Memory B cell (primary cell): ENCODE data around the gene FURIN.
"Not testable (repeated sequence)": the region's sequence is repeated elsewhere in the genome, so short reads cannot be mapped to it uniquely, and the experiment has no call there.

Experiments used
- ATAC-seq: fragments of 150-1000 bp; cut with Tn5 transposase; 2 replicates; pipeline ENCODE4 v1.10.0; 2021; ENCODE audit warnings: low read depth, mild to moderate bottlenecking, moderate library complexity
- DNase-seq, 2 donors: peaks; one replicate each; pipeline ENCODE4 v3.0.0; 2022; ENCODE audit warnings: low spot score in 2 of 2
- H3K27ac Mint-ChIP-seq: one replicate; pipeline ENCODE4 v1.8.0; 2022; ENCODE audit warnings: mild to moderate bottlenecking, moderate library complexity, mixed read lengths
- H3K27me3 Mint-ChIP-seq: one replicate; pipeline ENCODE4 v1.8.0; 2022; ENCODE audit warnings: mixed read lengths
- H3K36me3 Mint-ChIP-seq: one replicate; pipeline ENCODE4 v1.8.0; 2022; ENCODE audit warnings: mild to moderate bottlenecking, mixed read lengths
- H3K4me1 Mint-ChIP-seq: one replicate; pipeline ENCODE4 v1.8.0; 2022; ENCODE audit warnings: mixed read lengths
- H3K4me3 Mint-ChIP-seq: one replicate; pipeline ENCODE4 v1.8.0; 2022; ENCODE audit warnings: mild to moderate bottlenecking, moderate library complexity, mixed read lengths
- H3K9me3 Mint-ChIP-seq: one replicate; pipeline ENCODE4 v1.8.0; 2022; ENCODE audit warnings: mixed read lengths

FURIN gene

DNA sequence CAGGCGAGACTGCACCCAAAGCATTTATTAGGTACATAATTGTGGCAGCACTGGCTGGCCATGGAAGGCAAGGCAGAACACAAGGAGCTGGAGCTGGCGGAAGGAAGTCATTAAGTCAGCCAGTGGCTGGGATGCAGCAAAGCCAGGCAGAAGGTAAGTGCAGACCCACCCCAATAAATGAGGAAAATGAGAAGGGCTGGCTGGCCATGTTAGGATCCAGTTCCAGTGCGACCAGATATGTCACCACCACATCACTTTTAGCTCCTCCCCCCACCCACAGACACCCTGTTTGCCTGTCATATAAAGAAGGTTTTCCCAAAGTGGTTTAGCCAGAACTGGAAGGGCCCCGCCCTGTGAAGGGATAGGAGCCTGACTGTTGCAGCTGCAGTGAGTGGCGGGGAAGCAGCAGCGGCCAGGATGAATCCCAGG is at the start of gene FURIN:
Gene FURIN, plus strand, starts transcription at position 328 of the 429 bp plus-strand sequence. CDS start 7,153 bp downstream, outside the sequence.
- H3K4me3 Mint-ChIP-seq = no peak within 1 kb of the TSS
- no peaks in the 10 kb centered on the region for H3K27me3 Mint-ChIP-seq
- DNase-seq (no peak), ATAC-seq (no peak)
- peak within 1 kb of the TSS; percentile 86 for H3K27ac Mint-ChIP-seq
- H3K4me1 Mint-ChIP-seq = peaks cover 34% of the 10 kb centered on the region
- H3K36me3 Mint-ChIP-seq = no peaks in the 10 kb centered on the region
- H3K9me3 Mint-ChIP-seq = no peaks in the 10 kb centered on the region

DNA sequence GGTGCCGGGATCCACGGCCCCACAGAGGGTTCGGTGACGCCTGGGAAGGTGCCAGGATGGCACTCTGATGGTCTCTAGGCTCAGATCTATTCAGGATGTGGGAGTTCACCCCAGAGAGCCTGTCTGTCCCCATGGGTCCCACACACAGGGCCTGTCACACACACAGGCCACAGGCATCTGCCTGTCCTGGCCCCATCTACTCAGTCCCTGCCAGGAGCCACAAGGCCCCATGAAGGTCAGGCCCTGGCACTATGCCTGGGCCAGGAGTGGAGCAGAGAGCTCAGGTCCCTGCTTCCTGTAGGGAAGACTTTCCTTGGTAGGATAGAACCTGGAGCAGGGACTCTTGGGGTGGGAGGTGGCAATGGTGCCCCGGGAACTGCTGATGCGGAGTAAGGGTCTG is 49.0 kb upstream of the FURIN start:
- DNase-seq (no peak), ATAC-seq (no peak)
- H3K27me3 Mint-ChIP-seq = no peaks in the 10 kb centered on the region
- no peaks in the 10 kb centered on the region for H3K9me3 Mint-ChIP-seq
- H3K36me3 Mint-ChIP-seq = peaks cover 3% of the 10 kb centered on the region
- no peak overlapping the region for H3K27ac Mint-ChIP-seq
- H3K4me1 Mint-ChIP-seq = peaks cover 22% of the 10 kb centered on the region
- H3K4me3 Mint-ChIP-seq = no peak overlapping the region

DNA sequence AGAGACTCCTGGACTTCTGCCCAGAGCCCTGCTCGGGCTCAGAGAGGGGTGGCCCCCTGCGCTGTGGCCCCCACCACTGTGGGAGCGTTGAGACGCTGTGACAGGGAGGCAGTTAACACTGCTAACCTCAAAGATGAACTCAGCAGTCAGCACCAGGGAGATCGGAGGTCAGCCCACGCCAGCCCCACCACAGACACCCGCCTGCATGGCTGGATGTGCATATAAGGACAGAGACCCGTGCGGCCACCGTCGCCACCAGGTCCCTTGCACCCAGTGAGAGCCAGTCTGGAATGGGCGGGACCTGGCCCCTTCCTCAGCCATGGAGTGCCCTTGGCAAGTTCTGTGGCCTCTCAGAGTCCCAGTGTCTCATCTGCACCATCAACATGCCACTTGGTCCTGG is 48.5 kb upstream of the FURIN start:
- Mint-ChIP-seq H3K4me1 (peaks cover 21% of the 10 kb centered on the region), H3K27ac (no peak overlapping the region), H3K9me3 (no peaks in the 10 kb centered on the region), H3K4me3 (no peak overlapping the region), H3K36me3 (peaks cover 2% of the 10 kb centered on the region), H3K27me3 (no peaks in the 10 kb centered on the region)
- DNase-seq = no peak
- no peak for ATAC-seq

DNA sequence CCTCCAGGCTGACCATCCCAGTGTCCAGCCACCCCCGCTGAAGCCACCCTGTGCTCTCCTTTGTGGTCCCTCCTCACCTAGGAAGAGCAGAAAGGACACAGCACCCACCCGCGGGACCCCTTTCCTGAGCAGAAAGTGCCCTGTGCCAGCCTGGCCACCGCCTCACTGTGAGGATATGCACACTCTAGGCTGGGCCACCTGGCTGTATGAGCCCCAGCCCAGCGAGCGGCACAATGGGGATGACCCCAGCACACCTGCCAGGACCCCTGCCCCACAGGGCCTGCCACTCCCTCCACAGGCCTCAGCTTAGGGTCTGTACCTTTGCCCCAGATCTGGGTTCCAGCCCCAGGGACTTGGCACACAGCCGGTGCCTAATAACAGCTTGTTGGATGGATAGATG is 47.9 kb upstream of the FURIN start:
- H3K9me3 Mint-ChIP-seq = no peaks in the 10 kb centered on the region
- DNase-seq = no peak
- H3K27ac Mint-ChIP-seq = no peak overlapping the region
- no peaks in the 10 kb centered on the region for H3K36me3 Mint-ChIP-seq
- no peaks in the 10 kb centered on the region for H3K27me3 Mint-ChIP-seq
- peaks cover 19% of the 10 kb centered on the region for H3K4me1 Mint-ChIP-seq
- no peak for ATAC-seq
- H3K4me3 Mint-ChIP-seq = no peak overlapping the region

- ATAC-seq (no peak), DNase-seq (no peak)
- H3K9me3 Mint-ChIP-seq = no peaks in the 10 kb centered on the region
- no peaks in the 10 kb centered on the region for H3K27me3 Mint-ChIP-seq
- no peak overlapping the region for H3K27ac Mint-ChIP-seq
- no peak overlapping the region for H3K4me3 Mint-ChIP-seq
- peaks cover 19% of the 10 kb centered on the region for H3K4me1 Mint-ChIP-seq
- H3K36me3 Mint-ChIP-seq = no peaks in the 10 kb centered on the region
Observed at GRCh38 chr15:90822204-90822955, 46.0 kb upstream of the FURIN start.

DNA sequence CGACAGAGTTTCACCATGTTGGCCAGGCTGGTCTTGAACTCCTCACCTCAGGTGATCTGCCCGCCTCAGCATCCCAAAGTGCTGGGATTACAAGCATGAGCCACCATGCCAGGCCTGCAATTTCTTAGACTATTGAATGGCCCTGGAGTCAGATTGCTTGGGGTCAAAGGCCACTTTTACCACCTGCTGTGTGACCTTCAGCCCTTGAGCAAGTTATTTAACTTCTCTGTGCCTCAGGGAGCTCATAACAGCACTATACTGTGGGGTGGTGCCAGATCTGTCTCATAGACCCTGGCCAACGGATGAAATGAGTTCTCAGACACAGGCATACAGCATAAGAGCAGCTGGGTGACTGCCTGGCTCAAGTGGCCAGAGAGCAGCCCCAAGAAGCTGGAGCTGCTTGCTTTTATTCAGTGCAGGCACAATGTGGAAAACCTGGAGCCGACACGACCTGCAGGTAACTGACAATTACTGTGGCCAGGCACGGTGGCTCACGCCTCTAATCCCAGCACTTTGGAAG is 44.9 kb upstream of the FURIN start:
- peaks cover 10% of the 10 kb centered on the region for H3K4me1 Mint-ChIP-seq
- no peaks in the 10 kb centered on the region for H3K27me3 Mint-ChIP-seq
- H3K4me3 Mint-ChIP-seq = no peak overlapping the region
- no peak overlapping the region for H3K27ac Mint-ChIP-seq
- no peaks in the 10 kb centered on the region for H3K9me3 Mint-ChIP-seq
- H3K36me3 Mint-ChIP-seq = no peaks in the 10 kb centered on the region
- DNase-seq (no peak), ATAC-seq (no peak)

- DNase-seq, H3K4me3 Mint-ChIP-seq, H3K27me3 Mint-ChIP-seq, H3K9me3 Mint-ChIP-seq, ATAC-seq, H3K36me3 Mint-ChIP-seq: not testable (repeated sequence)
- peak overlapping the region; percentile 47 for H3K27ac Mint-ChIP-seq
- peaks cover 15% of the 10 kb centered on the region for H3K4me1 Mint-ChIP-seq
Observed at GRCh38 chr15:90825115-90825899, 43.1 kb upstream of the FURIN start.

DNA sequence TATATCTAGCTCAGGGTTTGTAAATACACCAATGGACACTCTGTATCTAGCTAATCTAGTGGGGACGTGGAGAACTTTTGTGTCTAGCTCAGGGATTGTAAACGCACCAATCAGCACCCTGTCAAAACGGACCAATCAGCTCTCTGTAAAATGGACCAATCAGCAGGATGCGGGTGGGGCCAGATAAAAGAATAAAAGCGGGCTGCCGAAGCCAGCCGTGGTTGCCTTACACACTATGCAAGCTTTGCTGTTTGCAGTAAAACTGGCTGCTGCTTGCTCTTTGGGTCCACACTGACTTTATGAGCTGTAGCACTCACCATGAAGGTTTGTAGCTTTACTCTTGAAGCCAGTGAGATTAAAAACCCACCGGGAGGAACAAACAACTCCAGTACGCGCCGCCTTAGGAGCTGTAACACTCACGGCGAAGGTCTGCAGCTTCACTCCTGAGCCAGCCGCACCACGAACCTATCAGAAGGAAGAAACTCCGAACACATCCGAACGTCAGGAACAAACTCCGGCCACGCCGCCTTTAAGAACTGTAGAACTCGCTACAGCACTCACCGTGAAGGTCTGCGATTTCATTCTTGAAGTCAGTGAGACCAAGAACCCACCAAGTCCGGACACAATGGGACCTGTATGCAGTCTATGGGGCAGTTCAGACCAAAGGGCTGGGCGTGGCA is 42.0 kb upstream of the FURIN start:
- peaks cover 19% of the 10 kb centered on the region for H3K4me1 Mint-ChIP-seq
- H3K4me3 Mint-ChIP-seq, H3K9me3 Mint-ChIP-seq, DNase-seq, ATAC-seq, H3K27ac Mint-ChIP-seq, H3K36me3 Mint-ChIP-seq, H3K27me3 Mint-ChIP-seq: not testable (repeated sequence)

DNA sequence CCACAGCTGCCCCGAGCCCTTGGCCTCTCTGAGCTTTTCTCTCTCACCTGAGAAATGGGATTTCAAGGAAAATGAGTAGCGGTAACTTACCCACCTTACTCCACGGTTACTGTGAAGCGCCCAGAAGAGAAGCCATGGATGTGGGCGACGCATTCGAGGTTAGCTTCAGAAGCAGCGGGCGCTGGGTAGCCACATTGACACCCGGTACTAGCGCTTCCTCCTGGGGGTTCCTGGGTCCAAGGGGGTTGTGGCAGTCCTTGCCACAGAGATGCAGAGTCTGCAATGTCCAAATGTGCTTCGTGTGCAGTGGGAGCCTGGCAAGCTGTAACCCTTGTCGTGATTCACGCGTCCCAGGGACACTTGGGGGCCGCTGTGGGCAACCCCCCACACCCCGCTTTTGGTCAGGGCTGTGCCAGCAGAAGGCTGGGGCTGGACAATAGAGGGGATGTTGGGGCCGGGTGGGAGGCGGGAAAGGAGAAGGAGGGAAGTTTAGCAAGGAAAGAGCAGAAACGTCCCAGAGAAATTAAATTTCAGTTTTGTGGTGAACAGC is 41.4 kb upstream of the FURIN start:
- no peaks in the 10 kb centered on the region for H3K36me3 Mint-ChIP-seq
- no peak overlapping the region for H3K27ac Mint-ChIP-seq
- DNase-seq (no peak), ATAC-seq (no peak)
- H3K4me1 Mint-ChIP-seq = peaks cover 19% of the 10 kb centered on the region
- no peaks in the 10 kb centered on the region for H3K9me3 Mint-ChIP-seq
- H3K4me3 Mint-ChIP-seq = no peak overlapping the region
- peaks cover 4% of the 10 kb centered on the region for H3K27me3 Mint-ChIP-seq

GRCh38 chr15:90828111-90828510 is 40.3 kb upstream of the FURIN start:
- peaks cover 4% of the 10 kb centered on the region for H3K27me3 Mint-ChIP-seq
- H3K36me3 Mint-ChIP-seq = no peaks in the 10 kb centered on the region
- H3K4me3 Mint-ChIP-seq = no peak overlapping the region
- ATAC-seq (no peak), DNase-seq (no peak)
- H3K27ac Mint-ChIP-seq = no peak overlapping the region
- peaks cover 19% of the 10 kb centered on the region for H3K4me1 Mint-ChIP-seq
- H3K9me3 Mint-ChIP-seq = no peaks in the 10 kb centered on the region

DNA sequence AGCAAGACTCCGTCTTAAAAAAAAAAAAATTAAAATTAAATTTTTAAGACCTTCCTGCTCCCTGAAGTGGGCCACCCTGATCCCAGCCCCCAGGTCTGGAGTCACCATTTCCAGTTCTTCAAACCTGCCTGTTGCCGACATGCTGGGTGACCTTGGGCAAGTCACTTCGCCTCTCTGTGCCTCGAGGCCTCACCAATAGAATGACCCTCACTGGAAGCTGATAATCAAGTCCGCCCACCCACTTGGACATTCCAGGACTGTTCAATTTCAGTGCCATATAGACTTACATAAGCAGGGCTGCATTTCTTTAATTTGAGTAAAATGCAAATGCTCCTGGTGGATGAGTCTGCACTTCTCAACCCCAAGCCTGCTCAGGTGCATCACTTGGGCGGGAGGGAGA is 39.3 kb upstream of the FURIN start:
- H3K4me1 Mint-ChIP-seq = peaks cover 20% of the 10 kb centered on the region
- peak overlapping the region; percentile 1 for H3K4me3 Mint-ChIP-seq
- no peak for ATAC-seq
- peaks cover 4% of the 10 kb centered on the region for H3K27me3 Mint-ChIP-seq
- no peaks in the 10 kb centered on the region for H3K9me3 Mint-ChIP-seq
- no peak for DNase-seq
- no peaks in the 10 kb centered on the region for H3K36me3 Mint-ChIP-seq
- no peak overlapping the region for H3K27ac Mint-ChIP-seq

GRCh38 chr15:90829942-90830440 is 38.4 kb upstream of the FURIN start:
- no peak for DNase-seq
- H3K4me3 Mint-ChIP-seq = peak overlapping the region; percentile 66

GRCh38 chr15:90834626-90835025 is 33.8 kb upstream of the FURIN start:
- Mint-ChIP-seq H3K27ac (no peak overlapping the region), H3K4me1 (peaks cover 38% of the 10 kb centered on the region), H3K27me3 (peaks cover 4% of the 10 kb centered on the region), H3K4me3 (no peak overlapping the region), H3K9me3 (no peaks in the 10 kb centered on the region), H3K36me3 (no peaks in the 10 kb centered on the region)
- ATAC-seq (no peak), DNase-seq (no peak)

More at GRCh38 chr15:90829942-90830440, 38.4 kb upstream of the FURIN start:
- peak; percentile 72 for ATAC-seq
- no peaks in the 10 kb centered on the region for H3K36me3 Mint-ChIP-seq
- no peaks in the 10 kb centered on the region for H3K9me3 Mint-ChIP-seq
- peaks cover 4% of the 10 kb centered on the region for H3K27me3 Mint-ChIP-seq
- peaks cover 17% of the 10 kb centered on the region for H3K4me1 Mint-ChIP-seq
- peak overlapping the region; percentile 43 for H3K27ac Mint-ChIP-seq
